Fibroblast of skin of left biceps (primary cell): ENCODE results near the gene NOD1.
A peak's percentile ranks its signal among the peaks of the same experiment; 100 is the strongest.
"Not testable (repeated sequence)": the region's sequence is repeated elsewhere in the genome, so short reads cannot be mapped to it uniquely, and the experiment has no call there.

Experiments
- DNase-seq, 2 experiments: peaks; one replicate each; pipeline ENCODE4 v3.0.0-alpha.2; 2013; ENCODE audit warnings: low read depth in 2 of 2

The NOD1 gene

DNA sequence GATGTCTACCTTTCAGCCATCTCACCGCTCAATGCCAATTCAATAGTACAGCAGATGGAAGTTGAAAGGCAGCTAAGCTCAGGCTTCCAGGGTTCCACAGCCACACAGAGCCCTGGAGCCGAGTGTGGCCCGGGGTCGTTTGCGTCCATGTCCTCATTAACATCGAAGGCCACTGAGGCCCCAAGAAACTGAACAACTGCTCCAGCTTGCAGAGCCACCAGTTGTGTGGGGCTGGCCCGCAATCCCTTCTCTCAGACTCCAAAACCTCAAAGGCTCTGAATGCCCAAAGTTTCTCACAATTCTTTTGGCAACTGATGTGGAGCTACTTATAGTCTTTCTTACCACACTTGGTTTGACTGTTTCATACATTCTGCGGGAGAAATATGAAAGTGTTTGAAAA lies 31.1 kb downstream of the NOD1 start:
- no peak for DNase-seq

DNA sequence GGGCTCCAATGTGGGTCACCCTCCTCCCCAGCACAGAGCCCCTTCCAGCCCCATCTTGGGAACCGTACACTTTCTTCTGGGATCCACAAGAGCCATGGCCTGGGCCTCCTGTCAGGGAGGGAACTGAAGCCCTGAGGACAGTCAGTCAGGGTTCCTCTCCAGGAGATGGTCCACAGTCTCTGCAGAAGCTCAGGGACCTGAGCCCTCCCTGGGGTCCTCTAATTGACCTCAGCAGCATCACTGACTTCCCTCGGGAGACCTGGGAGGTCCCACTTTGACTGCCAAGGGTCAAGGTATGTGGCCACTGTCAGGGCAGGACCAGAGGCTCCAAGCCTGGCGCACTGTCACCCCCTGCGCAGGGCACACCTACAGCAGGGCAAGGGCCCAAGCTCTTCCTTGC lies 32.3 kb downstream of the NOD1 start:
- no peak for DNase-seq

- no peak for DNase-seq
These were observed 32.8 kb downstream of the NOD1 start for GRCh38 chr7:30445770-30446169.

DNA sequence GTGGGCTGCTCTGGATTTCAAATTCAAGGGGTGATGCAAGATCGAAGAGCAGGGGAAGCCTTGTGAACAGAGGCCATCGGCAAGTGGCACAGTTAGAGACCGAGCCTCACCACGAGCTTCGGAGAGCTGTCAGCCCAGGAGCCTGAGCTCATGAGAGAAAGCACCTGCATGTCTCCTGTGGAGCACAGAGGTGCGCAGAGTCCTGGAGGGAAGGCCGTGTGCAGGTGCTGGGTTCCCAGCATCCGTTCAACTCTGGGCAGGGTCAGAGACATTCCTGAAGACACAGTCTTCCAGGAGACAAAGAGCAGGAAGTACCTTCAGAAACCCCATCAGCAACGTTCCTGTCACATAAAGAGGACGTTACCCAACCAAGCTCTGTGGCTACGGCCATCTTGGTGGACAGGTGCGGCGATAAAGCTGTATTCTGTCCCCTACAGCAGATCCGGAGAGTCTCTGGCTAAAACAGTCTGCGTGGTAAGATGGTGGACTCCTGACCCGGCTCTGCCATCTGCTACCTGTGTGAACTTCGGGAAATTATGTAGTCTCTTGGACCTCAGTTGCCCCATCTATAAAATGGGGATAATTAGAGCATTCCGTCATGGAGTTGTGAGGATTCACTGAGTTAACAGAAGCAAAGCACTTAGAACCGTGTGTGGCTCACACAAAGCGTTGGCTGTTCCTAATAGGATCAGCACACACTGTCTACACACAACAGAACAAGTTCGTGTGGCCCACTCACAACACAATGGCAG lies 40.6 kb downstream of the NOD1 start:
- no peak for DNase-seq

DNA sequence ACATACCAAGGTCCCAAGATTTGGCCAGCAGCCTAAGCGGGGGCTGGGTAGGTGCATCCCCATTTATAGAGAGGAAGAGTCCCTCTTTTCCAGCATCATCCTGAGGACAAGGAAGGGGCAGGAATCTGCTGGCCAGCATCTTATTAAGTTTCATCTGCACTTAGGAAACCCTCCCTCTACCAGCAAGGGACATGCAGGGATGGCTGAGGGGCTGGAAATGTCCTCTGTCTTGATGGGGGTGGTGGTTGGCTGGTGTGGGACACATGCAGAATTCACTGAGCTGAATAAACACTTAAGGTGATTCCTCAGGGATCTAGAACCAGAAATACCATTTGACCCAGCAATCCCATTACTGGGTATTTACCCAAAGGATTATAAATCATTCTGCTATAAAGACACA lies 42.1 kb downstream of the NOD1 start:
- no peak for DNase-seq

GRCh38 chr7:30436046-30436445 lies 42.5 kb downstream of the NOD1 start:
- DNase-seq, result no peak

DNA sequence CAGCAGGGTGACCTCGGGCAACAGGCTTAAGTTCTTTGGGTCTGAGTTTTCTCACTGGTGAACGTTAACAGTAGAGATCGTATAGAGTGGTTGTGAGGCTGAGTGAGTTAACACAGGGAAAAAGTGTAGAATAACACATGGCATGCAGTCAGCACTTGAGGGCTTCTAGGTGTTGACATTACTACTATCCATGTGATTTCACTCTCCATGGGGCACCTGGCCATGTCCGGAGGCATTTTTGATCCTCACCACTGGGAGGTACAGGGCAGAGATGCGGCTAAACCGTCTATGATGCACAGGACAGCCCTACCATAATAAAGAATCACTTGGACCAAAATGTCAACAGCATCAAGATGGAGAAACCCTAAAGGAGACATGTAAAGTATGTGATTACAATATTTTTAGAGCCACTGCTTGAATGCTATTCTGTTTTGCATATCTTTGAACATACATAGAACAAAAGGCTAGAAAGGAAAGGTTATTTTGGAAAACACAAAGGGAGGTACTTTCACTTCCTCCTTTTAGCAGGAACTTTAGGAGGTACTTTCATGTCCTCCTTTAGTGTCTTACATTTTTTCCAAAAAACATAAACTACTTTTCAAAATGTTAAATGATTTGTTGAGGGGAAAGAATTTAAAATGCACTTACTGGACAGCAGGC lies 44.3 kb downstream of the NOD1 start:
- DNase-seq, result no peak

DNA sequence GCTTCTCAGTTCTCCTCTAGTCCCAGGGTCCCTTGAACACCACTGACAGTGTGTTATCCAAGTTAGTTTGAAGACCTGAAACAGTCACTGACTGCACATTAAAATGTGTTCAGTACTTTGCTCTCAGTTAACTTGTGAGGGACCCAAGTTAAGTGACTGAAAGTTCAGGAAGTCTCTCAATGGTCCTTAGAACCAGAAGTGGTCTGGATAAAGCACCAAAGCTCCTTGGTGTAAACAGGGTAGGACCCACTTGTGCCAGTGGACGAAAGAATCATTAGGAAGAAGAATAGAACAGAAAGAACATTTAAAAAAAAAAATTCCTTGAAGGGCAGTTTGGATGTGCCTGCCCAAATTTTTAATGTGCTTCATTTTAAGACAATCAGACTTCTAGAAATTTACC lies 45.1 kb downstream of the NOD1 start:
- DNase-seq, result no peak

GRCh38 chr7:30433082-30433481 lies 45.5 kb downstream of the NOD1 start:
- DNase-seq, result peak in 1 of 2 experiments; percentile 9

DNA sequence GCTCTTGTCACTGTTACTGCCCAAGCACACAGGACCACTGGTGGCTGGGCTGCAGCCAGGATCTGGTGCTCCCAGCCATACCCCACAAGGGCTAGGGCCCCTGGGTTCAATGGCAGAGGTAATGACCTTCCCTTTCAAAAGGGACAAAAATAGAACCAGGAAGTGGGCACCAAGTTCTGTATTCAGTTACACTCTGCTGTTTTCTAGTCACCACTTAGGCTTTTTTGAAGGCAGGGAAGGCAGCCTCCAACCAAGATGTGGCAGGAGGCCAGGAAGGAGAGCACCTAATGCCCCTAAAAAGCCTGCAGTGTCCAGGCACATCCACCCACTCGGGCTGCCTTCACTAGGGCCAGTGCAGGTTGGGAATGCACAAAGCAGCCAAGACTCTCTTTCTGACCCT lies 47.8 kb downstream of the NOD1 start:
- DNase-seq, result no peak

GRCh38 chr7:30430276-30430675 lies 48.3 kb downstream of the NOD1 start:
- DNase-seq, result no peak

DNA sequence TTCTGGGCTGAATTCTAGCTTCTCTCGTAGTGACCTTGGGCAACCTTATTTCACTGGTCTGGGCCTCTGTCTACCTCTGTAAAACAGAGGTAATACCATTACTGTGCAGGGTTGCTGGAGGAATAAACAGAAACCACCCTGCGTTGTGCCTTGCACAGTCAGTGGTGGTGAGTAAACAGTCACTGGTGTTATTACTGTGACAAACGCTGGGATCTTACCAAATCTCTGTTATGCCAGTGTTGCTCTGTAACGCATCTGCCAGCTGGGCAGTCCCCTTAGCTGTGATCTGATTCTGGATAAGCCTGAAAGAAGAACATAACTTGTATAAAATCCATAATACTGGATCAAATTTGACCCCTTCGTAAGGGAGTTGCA lies 49.4 kb downstream of the NOD1 start:
- DNase-seq, result no peak

- no peak for DNase-seq
These were observed 50.1 kb downstream of the NOD1 start for GRCh38 chr7:30428246-30429155.

GRCh38 chr7:30427296-30428070 lies 51.1 kb downstream of the NOD1 start:
- DNase-seq, result no peak

DNA sequence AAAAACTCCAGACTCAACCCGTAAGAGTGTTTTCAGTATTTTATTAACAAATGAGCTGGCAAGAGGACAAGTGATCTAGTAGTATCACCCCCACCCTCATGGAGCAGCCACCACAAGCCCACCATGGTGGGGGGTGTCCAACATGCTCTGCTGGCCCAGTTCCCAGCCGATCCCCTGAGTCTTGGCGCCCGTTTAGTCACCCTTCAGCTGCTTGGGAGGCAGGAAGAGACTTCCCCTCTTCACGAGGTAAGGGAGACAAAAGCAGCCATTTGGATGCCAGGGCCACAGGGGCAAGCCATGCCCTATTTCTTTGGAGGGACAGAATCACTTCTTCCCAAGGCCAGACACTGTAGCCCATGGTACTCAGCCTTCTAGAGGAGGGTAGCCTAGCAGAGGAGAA lies 54.1 kb downstream of the NOD1 start:
- DNase-seq, result no peak

DNA sequence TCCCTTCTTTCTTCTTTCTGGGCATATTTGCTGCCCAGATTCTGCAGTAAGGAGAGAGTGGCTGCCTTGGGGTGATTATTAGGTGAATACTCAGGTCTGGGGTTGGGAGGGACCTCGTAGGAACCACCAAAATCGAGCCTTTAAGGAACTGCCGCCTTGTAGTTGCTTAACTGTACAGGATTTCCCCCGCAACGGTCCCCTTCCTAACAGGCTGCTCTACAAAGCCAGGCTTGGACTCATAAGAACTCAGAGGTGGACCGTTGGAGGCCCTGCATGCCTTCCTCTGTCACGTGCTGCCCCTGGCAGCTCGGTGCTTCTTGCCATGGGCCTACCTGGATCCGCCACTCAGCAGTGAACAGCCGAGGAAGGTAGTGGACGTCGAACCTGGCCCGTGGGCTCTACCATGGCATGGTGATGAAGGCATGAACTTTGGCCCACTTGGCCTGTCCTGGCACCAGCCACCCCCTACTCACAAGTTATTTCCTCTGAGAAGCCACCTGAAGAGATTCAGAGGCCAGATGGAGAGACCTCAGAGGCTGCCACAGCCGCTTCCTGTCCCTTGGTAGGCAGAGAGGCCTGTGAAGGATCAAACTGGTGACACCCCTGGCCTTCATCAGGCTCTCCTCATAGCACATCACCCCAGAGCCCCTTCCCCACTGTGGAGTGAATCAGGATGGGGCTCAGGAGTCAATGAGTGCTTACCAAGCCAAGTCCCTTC lies 54.6 kb downstream of the NOD1 start:
- no peak for DNase-seq

- DNase-seq, result no peak
These were observed 55.7 kb downstream of the NOD1 start for GRCh38 chr7:30422922-30423321.

- DNase-seq, result no peak
These were observed 56.9 kb downstream of the NOD1 start for GRCh38 chr7:30421647-30422196.

- no peak for DNase-seq
These were observed 57.9 kb downstream of the NOD1 start for GRCh38 chr7:30420662-30421061.

- not testable (repeated sequence) for DNase-seq
These were observed 58.5 kb downstream of the NOD1 start for GRCh38 chr7:30420080-30420479.

DNA sequence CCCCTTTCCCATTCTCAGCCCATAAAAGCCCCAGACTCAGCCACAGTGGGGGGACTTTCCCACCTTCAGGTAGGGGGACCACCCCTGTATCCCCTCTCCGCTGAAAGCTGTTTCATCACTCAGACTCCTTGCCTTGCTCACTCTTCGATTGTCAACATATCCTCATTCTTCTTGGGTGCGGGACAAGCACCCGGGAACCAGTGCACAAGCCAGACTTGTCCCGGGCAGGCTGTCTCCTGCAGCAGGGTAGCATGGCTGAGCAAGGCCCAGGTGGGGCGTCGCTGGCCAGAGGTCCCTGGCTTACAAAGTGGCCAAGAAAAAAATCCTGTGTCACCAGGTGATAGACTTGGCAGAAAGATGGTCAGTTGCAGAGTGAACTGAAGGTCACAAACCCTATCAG lies 64.7 kb downstream of the NOD1 start:
- DNase-seq, result no peak
